Astrocyte of the spinal cord (primary cell): ENCODE results near the gene PCDH8.
A peak's percentile ranks its signal among the peaks of the same experiment; 100 is the strongest.

Experiments
- DNase-seq: peaks from one replicate; pipeline ENCODE4 v3.0.0; 2011; ENCODE audit warnings: low read depth, low spot score
- H3K4me3 ChIP-seq: 2 replicates; pipeline ENCODE4 v1.5.1; 2011; ENCODE audit warnings: low read depth, mild to moderate bottlenecking, low read length, moderate library complexity
- CTCF ChIP-seq: IDR thresholded peaks from 2 replicates; pipeline ENCODE4 v1.5.1; 2012; ENCODE audit warnings: low read depth, mild to moderate bottlenecking, low read length, inconsistent platforms
- in situ Hi-C: cut with HindIII; loops from 2 replicates; pipeline ENCODE4 v1.10.0; 2017; ENCODE audit warnings: low sequenced_read_pairs

PCDH8 gene

GRCh38 chr13:52870143-52870542 is 21.7 kb upstream of the PCDH8 start:
- H3K4me3 ChIP-seq, result no peak overlapping the region
- TF ChIP-seq CTCF, result no peak
- in situ Hi-C loops, result no loop called here
- DNase-seq, result no peak

- no peak for DNase-seq
- no peak overlapping the region for H3K4me3 ChIP-seq
- no peak for TF ChIP-seq CTCF
- in situ Hi-C loops, result no loop called here
Observed at GRCh38 chr13:52869621-52870020, 21.2 kb upstream of the PCDH8 start.

GRCh38 chr13:52869050-52869449 is 20.6 kb upstream of the PCDH8 start:
- TF ChIP-seq CTCF, result no peak
- in situ Hi-C loops, result no loop called here
- no peak for DNase-seq
- no peak overlapping the region for H3K4me3 ChIP-seq

GRCh38 chr13:52868190-52868589 is 19.8 kb upstream of the PCDH8 start:
- TF ChIP-seq CTCF, result no peak
- DNase-seq, result no peak
- H3K4me3 ChIP-seq, result no peak overlapping the region
- in situ Hi-C loops, result no loop called here

- DNase-seq, result no peak
- H3K4me3 ChIP-seq, result no peak overlapping the region
- in situ Hi-C loops, result no loop called here
- TF ChIP-seq CTCF, result no peak
Observed at GRCh38 chr13:52864941-52865340, 16.5 kb upstream of the PCDH8 start.

- peak; percentile 20 for TF ChIP-seq CTCF
- DNase-seq, result no peak
- H3K4me3 ChIP-seq, result no peak overlapping the region
- in situ Hi-C loops, result no loop called here
Observed at GRCh38 chr13:52862358-52863206, 14.1 kb upstream of the PCDH8 start.
